PC-9 (cell line): ENCODE measurements around the gene CYB5R4.
"Not testable (repeated sequence)": the region's sequence is repeated elsewhere in the genome, so short reads cannot be mapped to it uniquely, and the experiment has no call there.

Source experiments
- CTCF ChIP-seq: fragments of 200-600 bp; sonication (generic); conservative IDR thresholded peaks from 2 replicates; pipeline ENCODE4 v1.6.1; 2017; ENCODE audit warnings: mixed run types, antibody characterized with exemption, mild to moderate bottlenecking, moderate library complexity
- EZH2 ChIP-seq: fragments of 200-600 bp; sonication (generic); IDR thresholded peaks from 2 replicates; pipeline ENCODE4 v1.8.0; 2017; ENCODE audit warnings: antibody characterized with exemption, low read depth

GRCh38 chr6:83897094-83897493 lies 37.6 kb downstream of the CYB5R4 start:
- TF ChIP-seq CTCF, EZH2: not testable (repeated sequence)
